Esophagus squamous epithelium (tissue), 4 donors: ENCODE results near the gene PLAC1.

Experiments
- POLR2A ChIP-seq, 4 donors: fragments of 450-650 bp; IDR thresholded peaks; one replicate each; pipeline ENCODE4 v1.6.1; 2017; ENCODE audit warnings: antibody characterized with exemption in 4 of 4, mild to moderate bottlenecking in 4 of 4, moderate library complexity in 3 of 4
- TF ChIP-seq, protein P1 (sequence below), 6 experiments: fragments of 450-650 bp in 4 of 6; fragments of 200-600 bp in 2 of 6; sonication (generic) in 2 of 6; IDR thresholded peaks; one replicate each; pipeline ENCODE4 v1.5.1; 2016 to 2019; ENCODE audit warnings: antibody characterized with exemption in 6 of 6, mild to moderate bottlenecking in 4 of 6, moderate library complexity in 4 of 6

DNA sequence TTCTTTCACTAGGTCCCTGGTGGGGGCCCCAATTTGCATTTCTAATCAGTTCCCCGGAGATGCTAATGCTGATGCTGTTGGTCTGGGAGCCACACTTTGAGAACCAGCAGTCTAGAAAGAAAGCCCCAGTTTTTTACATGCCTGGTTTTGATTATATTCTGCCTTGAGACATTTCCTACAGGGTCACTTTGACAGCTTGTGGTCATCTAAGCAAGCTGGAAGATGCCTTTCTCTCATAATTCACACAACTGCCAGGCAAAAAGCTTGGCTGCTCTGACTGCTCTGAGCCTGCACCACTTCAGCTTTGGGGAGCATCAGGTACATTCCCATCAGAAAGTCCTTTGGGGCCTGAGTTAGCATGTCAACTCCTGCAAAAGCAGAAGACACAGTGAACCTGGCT, 5.9 kb upstream of the PLAC1 start:
- TF ChIP-seq, protein P1, sequence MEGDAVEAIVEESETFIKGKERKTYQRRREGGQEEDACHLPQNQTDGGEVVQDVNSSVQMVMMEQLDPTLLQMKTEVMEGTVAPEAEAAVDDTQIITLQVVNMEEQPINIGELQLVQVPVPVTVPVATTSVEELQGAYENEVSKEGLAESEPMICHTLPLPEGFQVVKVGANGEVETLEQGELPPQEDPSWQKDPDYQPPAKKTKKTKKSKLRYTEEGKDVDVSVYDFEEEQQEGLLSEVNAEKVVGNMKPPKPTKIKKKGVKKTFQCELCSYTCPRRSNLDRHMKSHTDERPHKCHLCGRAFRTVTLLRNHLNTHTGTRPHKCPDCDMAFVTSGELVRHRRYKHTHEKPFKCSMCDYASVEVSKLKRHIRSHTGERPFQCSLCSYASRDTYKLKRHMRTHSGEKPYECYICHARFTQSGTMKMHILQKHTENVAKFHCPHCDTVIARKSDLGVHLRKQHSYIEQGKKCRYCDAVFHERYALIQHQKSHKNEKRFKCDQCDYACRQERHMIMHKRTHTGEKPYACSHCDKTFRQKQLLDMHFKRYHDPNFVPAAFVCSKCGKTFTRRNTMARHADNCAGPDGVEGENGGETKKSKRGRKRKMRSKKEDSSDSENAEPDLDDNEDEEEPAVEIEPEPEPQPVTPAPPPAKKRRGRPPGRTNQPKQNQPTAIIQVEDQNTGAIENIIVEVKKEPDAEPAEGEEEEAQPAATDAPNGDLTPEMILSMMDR (IDR thresholded peaks at IDR 0.05), result no peak
- no peak for TF ChIP-seq POLR2A (IDR thresholded peaks at IDR 0.05)
